ENCODE results near the gene NF2. TPM values are rescaled to one million over a fixed set of nuclear protein-coding genes. Genes with fewer than 3 reads are reported as not detected.

Gene NF2
- total RNA-seq, 1 donor = 65.9 TPM

DNA sequence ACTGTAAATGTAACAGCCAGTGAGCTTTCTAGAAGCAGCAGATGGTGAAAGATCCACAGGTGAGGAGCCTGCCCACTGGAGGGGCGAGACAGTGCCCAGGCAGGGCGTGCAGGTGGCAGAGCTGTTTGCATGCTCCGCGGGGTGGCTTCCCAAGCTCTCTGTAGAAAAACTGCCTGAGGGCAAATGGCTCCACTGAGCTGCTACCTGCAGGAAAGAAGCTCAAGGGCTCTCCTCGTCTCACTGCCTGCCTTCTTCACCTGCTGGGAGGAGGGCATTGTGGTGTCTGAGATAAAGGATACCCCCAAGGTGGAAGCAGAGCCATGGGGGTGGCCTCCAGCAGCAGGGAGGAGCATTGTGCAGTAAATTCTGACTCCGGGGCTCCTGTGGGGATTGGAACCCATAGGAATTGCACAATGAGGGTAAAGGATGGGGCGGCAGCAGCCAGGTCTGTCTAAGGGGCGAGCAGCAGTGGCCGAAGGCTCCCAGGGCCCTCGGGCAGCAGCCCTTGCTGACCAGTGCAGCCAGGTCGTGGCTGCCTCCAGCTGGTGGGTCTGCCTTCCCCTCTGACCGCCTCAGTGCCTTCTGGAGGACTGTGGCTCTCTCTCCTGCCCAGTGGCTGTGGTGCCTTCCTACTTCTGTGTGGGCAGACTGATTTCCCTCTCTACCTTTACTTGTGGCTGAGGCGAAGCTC, 88.3 kb downstream of the NF2 start:
- DNase-seq (ENCODE audit: low read depth) = no peak
- TF ChIP-seq, protein P1, sequence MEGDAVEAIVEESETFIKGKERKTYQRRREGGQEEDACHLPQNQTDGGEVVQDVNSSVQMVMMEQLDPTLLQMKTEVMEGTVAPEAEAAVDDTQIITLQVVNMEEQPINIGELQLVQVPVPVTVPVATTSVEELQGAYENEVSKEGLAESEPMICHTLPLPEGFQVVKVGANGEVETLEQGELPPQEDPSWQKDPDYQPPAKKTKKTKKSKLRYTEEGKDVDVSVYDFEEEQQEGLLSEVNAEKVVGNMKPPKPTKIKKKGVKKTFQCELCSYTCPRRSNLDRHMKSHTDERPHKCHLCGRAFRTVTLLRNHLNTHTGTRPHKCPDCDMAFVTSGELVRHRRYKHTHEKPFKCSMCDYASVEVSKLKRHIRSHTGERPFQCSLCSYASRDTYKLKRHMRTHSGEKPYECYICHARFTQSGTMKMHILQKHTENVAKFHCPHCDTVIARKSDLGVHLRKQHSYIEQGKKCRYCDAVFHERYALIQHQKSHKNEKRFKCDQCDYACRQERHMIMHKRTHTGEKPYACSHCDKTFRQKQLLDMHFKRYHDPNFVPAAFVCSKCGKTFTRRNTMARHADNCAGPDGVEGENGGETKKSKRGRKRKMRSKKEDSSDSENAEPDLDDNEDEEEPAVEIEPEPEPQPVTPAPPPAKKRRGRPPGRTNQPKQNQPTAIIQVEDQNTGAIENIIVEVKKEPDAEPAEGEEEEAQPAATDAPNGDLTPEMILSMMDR (IDR thresholded peaks at IDR 0.05; ENCODE audit: insufficient read depth, low read length) = no peak
- no peak overlapping the region for H3K4me3 ChIP-seq (ENCODE audit: low read depth, low read length)

DNA sequence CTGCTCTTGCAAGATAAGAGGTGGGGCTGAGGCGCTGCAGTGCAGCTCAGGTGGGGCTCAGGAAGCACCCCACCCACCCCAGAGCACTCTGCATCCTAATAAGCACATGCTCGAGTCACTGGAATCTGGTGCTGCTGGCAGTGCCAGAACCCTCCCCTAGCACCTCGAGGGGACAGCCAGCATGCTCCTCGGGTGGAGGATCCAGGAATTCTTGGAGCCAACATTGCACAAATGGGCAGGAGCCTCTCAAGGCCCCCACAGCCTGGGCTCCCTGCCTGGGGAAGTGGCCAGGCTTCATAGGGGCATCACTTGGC, 88.9 kb downstream of the NF2 start:
- TF ChIP-seq, protein P1 (IDR thresholded peaks at IDR 0.05; ENCODE audit: insufficient read depth, low read length) = no peak
- no peak overlapping the region for H3K4me3 ChIP-seq (ENCODE audit: low read depth, low read length)
- DNase-seq (ENCODE audit: low read depth) = no peak

DNA sequence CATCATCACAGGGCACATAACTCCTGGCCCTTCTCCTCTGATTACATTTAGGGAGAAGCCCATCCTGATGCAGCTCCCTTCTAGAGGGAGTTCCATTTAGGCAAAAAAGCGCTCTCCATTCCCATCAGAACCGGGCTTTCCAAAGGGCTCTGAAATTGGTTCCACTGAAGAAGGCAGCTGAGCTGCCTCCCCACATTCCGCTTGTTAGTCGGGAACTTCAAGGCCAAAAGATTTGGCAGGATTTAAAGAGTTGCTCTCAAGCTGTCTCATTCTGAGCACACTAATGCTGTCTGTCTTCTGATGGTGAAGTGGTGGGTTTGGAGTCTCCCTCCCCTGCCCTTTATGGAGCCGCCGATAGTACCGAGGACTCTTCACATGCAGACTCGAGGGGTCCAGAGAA, 89.7 kb downstream of the NF2 start:
- TF ChIP-seq, protein P1 (IDR thresholded peaks at IDR 0.05; ENCODE audit: insufficient read depth, low read length) = no peak
- no peak overlapping the region for H3K4me3 ChIP-seq (ENCODE audit: low read depth, low read length)
- peak; percentile 29 for DNase-seq (ENCODE audit: low read depth)

DNA sequence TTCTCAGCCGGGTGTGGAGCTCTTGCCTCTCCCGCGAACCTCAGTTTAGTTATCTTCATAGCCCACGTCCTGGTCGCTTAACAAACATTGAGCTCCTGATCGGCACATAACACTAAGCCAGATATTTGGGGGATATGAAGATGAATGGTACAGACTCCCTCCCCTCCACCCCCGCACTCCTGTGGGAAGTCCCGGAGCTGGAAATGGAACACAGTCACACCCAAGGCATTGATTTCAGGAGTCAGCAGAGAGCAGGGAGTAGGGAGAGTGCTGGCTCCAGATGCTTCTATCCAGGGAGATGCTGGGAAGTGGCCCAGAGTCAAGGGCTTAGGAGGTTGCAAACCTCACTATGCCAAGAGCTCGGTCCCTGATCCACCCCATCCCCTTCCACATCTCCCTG, 90.2 kb downstream of the NF2 start:
- H3K4me3 ChIP-seq (ENCODE audit: low read depth, low read length) = no peak overlapping the region
- TF ChIP-seq, protein P1 (IDR thresholded peaks at IDR 0.05; ENCODE audit: insufficient read depth, low read length) = no peak
- DNase-seq (ENCODE audit: low read depth) = peak; percentile 50

DNA sequence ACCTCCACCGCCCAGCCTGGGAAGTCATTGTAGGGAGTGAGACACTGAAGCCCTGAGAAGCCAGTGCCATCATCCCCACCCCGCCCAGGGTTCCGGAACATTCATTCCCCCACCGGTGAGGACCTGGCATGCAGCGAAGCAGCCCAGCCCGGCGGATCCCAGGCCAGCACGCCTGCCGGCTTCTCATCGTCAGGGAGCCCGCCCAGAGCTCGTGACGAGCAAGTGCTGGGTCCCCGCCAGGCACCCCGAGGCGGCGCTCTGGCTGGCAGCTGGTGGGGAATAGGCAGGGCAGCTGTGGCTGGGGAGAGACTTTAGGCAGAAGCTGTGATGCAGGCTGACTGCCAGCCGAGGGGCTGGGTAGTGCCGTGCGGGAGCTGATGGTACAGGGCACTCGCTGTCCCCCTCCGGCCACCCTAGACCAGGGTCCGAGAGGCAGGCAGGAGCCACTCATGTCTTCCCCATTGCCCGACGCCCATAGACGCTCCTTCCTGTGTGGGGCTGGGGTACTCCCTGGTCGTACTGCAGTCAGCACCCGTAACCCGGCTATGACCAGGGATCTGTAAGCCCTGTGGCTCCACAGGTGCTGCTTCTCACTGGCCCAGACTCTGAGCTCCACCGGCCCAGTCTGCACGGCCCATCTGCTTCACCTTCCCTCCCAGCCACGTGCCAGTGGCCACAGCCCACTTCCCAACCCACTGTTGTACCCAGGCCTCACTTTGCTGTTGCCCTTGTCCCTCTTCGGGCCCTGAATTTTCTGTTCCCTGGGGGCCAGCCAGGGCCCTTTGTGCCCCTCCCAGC, 91.9 kb downstream of the NF2 start:
- DNase-seq (ENCODE audit: low read depth) = no peak
- TF ChIP-seq, protein P1 (IDR thresholded peaks at IDR 0.05; ENCODE audit: insufficient read depth, low read length) = no peak
- H3K4me3 ChIP-seq (ENCODE audit: low read depth, low read length) = no peak overlapping the region

DNA sequence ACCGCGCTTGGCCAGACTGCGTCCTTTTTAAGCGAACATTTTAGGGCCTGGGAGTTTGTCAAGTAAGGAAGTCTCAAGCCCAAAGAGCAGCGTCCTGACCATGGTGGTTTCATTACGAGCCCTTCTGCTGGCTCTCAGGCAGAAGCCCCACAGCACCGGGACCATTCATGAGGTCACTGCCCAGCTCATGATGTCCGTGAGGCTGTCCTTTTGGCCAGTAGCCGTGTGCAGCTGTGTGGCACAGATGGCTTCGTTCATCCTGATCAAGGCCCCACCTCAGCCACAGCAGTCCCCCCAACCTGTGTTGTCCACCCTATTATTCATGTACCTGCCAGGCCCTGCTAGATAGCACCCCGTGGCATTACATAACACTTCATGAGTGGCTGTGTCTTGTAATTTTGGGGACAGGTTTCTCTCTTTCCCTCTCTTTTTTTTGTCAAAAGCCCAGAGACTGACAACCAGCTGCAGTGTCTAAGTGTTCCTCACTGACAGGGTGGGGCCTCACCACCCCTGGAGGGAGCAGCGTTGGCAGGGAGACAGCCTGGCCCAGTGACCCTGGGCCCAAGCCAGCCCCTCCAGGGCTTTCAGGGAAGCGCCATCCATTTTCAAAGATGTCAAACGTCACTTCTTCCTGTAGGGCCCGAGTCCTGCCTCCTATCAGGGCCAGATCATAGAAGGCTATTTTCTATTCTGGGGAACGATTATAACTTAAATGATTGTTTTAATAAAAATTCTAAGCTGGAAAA, 94.6 kb downstream of the NF2 start:
- TF ChIP-seq, protein P1 (IDR thresholded peaks at IDR 0.05; ENCODE audit: insufficient read depth, low read length) = no peak
- no peak overlapping the region for H3K4me3 ChIP-seq (ENCODE audit: low read depth, low read length)
- DNase-seq (ENCODE audit: low read depth) = no peak
